ENCODE measurements around the gene CD34.

Gene CD34

GRCh38 chr1:207858806-207859205 lies 52.1 kb downstream of the CD34 start:
- no peak for TF ChIP-seq EZH2 (IDR thresholded peaks at IDR 0.05; ENCODE audit: borderline replicate concordance, low read length)
- no peak for TF ChIP-seq CTCF (IDR thresholded peaks at IDR 0.05; ENCODE audit: low read length)
- Histone ChIP-seq H3K9me2 (ENCODE audit: low read depth, low read length) (no peaks in the 10 kb centered on the region), H3K27me3 (ENCODE audit: insufficient read depth, low read length) (no peaks in the 10 kb centered on the region), H3F3A (ENCODE audit: insufficient read depth, low read length) (no peaks in the 10 kb centered on the region), H3K27ac (ENCODE audit: low read depth, low read length, poor library complexity, severe bottlenecking) (no peak overlapping the region), H3K9ac (ENCODE audit: low read length) (no peak overlapping the region), H3K79me2 (ENCODE audit: insufficient read depth, low read length) (peaks cover 30% of the 10 kb centered on the region), H2AFZ (ENCODE audit: low read length) (no peak overlapping the region), H4K20me1 (ENCODE audit: insufficient read depth, low read length) (no peaks in the 10 kb centered on the region), H3K36me3 (ENCODE audit: insufficient read depth, low read length) (peaks cover 33% of the 10 kb centered on the region; the same call in 1 of the 2 replicates), H3K4me2 (ENCODE audit: low read length) (no peak overlapping the region), H3K4me1 (ENCODE audit: insufficient read depth, low read length, severe bottlenecking) (peaks cover 36% of the 10 kb centered on the region), H3K4me3 (ENCODE audit: low read depth, low read length, poor library complexity, severe bottlenecking) (no peak overlapping the region), H3K9me3 (ENCODE audit: low read length) (no peaks in the 10 kb centered on the region)

GRCh38 chr1:207858281-207858680 lies 52.6 kb downstream of the CD34 start:
- no peak for TF ChIP-seq EZH2 (IDR thresholded peaks at IDR 0.05; ENCODE audit: borderline replicate concordance, low read length)
- no peak for TF ChIP-seq CTCF (IDR thresholded peaks at IDR 0.05; ENCODE audit: low read length)
- Histone ChIP-seq H3K36me3 (ENCODE audit: insufficient read depth, low read length) (peaks cover 33% of the 10 kb centered on the region; the same call in 1 of the 2 replicates), H3K4me3 (ENCODE audit: low read depth, low read length, poor library complexity, severe bottlenecking) (no peak overlapping the region), H3K9me3 (ENCODE audit: low read length) (no peaks in the 10 kb centered on the region), H2AFZ (ENCODE audit: low read length) (no peak overlapping the region), H3K27me3 (ENCODE audit: insufficient read depth, low read length) (no peaks in the 10 kb centered on the region), H4K20me1 (ENCODE audit: insufficient read depth, low read length) (no peaks in the 10 kb centered on the region), H3K4me1 (ENCODE audit: insufficient read depth, low read length, severe bottlenecking) (peaks cover 31% of the 10 kb centered on the region), H3K79me2 (ENCODE audit: insufficient read depth, low read length) (peaks cover 30% of the 10 kb centered on the region), H3K9ac (ENCODE audit: low read length) (no peak overlapping the region), H3F3A (ENCODE audit: insufficient read depth, low read length) (no peaks in the 10 kb centered on the region), H3K9me2 (ENCODE audit: low read depth, low read length) (no peaks in the 10 kb centered on the region), H3K4me2 (ENCODE audit: low read length) (no peak overlapping the region), H3K27ac (ENCODE audit: low read depth, low read length, poor library complexity, severe bottlenecking) (no peak overlapping the region)

- Histone ChIP-seq H3K36me3 (ENCODE audit: insufficient read depth, low read length) (peaks cover 33% of the 10 kb centered on the region; the same call in 1 of the 2 replicates), H3K27ac (ENCODE audit: low read depth, low read length, poor library complexity, severe bottlenecking) (no peak overlapping the region), H3F3A (ENCODE audit: insufficient read depth, low read length) (no peaks in the 10 kb centered on the region), H4K20me1 (ENCODE audit: insufficient read depth, low read length) (no peaks in the 10 kb centered on the region), H3K79me2 (ENCODE audit: insufficient read depth, low read length) (peaks cover 30% of the 10 kb centered on the region), H3K9ac (ENCODE audit: low read length) (no peak overlapping the region), H3K4me2 (ENCODE audit: low read length) (no peak overlapping the region), H3K4me1 (ENCODE audit: insufficient read depth, low read length, severe bottlenecking) (peaks cover 23% of the 10 kb centered on the region), H3K9me3 (ENCODE audit: low read length) (no peaks in the 10 kb centered on the region), H3K4me3 (ENCODE audit: low read depth, low read length, poor library complexity, severe bottlenecking) (no peak overlapping the region), H2AFZ (ENCODE audit: low read length) (no peak overlapping the region), H3K27me3 (ENCODE audit: insufficient read depth, low read length) (no peaks in the 10 kb centered on the region), H3K9me2 (ENCODE audit: low read depth, low read length) (no peaks in the 10 kb centered on the region)
- TF ChIP-seq EZH2 (IDR thresholded peaks at IDR 0.05; ENCODE audit: borderline replicate concordance, low read length) (no peak), CTCF (IDR thresholded peaks at IDR 0.05; ENCODE audit: low read length) (no peak)
These were observed 53.5 kb downstream of the CD34 start for GRCh38 chr1:207857447-207857846.
